Skeletal muscle cell (primary cell): Measurements from ENCODE around the gene IL18BP.

ENCODE experiments used
- DNase-seq: peaks from one replicate; pipeline ENCODE4 v3.0.0-alpha.2; 2010; ENCODE audit warnings: low read depth
- H3K4me3 ChIP-seq: 2 replicates; pipeline ENCODE4 v1.5.1; 2011; ENCODE audit warnings: low read depth, mild to moderate bottlenecking, control low read depth, low read length, moderate library complexity

The IL18BP gene

GRCh38 chr11:72039856-72040401 is 41.2 kb downstream of the IL18BP start:
- no peak for DNase-seq

GRCh38 chr11:72040491-72041363 is 42.0 kb downstream of the IL18BP start:
- peak overlapping the region; percentile 66 for H3K4me3 ChIP-seq
- peak; percentile 89 for DNase-seq

More at GRCh38 chr11:72039856-72040401, 41.2 kb downstream of the IL18BP start:
- peak overlapping the region; percentile 66 for H3K4me3 ChIP-seq

- H3K4me3 ChIP-seq = peak overlapping the region; percentile 66
- peak; percentile 35 for DNase-seq
Observed at GRCh38 chr11:72041364-72042063, 42.8 kb downstream of the IL18BP start.

GRCh38 chr11:72042064-72042745 is 43.5 kb downstream of the IL18BP start:
- DNase-seq = no peak
- H3K4me3 ChIP-seq = peak overlapping the region; percentile 66

GRCh38 chr11:72045849-72046248 is 47.1 kb downstream of the IL18BP start:
- DNase-seq = no peak
- no peak overlapping the region for H3K4me3 ChIP-seq

GRCh38 chr11:72048766-72049460 is 50.2 kb downstream of the IL18BP start:
- DNase-seq = no peak
- no peak overlapping the region for H3K4me3 ChIP-seq
